GM12864 (cell line): Measurements from ENCODE around the gene SSTR5.

Experiments used
- DNase-seq: peaks from one replicate; pipeline ENCODE4 v3.0.0-alpha.2; 2011; ENCODE audit warnings: low read depth
- H3K4me3 ChIP-seq: 2 replicates; pipeline ENCODE4 v1.5.1; 2011; ENCODE audit warnings: mild to moderate bottlenecking, low read depth, low read length, control low read depth
- CTCF ChIP-seq: IDR thresholded peaks from 2 replicates; pipeline ENCODE4 v1.5.1; 2011; ENCODE audit warnings: low read depth, mild to moderate bottlenecking, moderate library complexity, low read length, control low read depth, inconsistent platforms; ENCODE audit errors: missing control alignments

The SSTR5 gene

DNA sequence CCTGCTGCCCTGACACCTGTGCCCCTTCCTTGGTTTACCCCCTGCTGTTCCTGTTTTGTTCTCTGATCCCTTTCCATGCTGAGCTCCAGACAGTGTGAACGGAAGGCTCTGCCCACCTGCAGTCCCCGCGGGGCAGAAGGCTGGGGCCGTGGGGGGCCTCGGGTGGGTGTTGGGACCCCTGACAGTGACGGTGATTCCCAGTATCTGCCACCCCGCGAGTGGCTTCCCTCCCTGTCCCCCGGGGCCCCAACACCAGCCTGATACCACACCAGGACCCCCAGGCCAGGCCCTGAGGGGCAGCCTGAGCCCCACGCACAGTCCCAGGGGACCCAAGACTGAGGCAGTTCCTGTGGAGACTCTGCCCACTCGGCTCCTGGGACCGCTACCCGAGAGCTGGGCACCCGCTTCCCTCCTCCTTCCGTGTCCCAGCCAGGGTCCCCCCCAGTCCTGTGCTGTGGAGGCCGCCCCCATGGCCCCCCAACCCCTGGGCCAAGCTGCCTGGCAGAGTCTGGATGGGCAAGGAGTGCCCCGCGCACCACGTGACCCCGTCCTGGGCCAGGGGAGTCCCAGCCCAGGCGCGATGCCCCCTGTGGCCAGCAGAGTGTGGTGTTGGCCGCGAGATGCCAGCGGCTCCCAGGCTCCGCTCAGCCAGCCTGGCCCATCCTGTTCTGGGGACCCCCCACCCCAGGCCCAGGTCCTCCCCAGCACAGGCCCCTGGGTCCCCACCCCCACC, 33.5 kb downstream of the SSTR5 start:
- H3K4me3 ChIP-seq = no peak overlapping the region
- TF ChIP-seq CTCF = peak; percentile 61
- DNase-seq = no peak

DNA sequence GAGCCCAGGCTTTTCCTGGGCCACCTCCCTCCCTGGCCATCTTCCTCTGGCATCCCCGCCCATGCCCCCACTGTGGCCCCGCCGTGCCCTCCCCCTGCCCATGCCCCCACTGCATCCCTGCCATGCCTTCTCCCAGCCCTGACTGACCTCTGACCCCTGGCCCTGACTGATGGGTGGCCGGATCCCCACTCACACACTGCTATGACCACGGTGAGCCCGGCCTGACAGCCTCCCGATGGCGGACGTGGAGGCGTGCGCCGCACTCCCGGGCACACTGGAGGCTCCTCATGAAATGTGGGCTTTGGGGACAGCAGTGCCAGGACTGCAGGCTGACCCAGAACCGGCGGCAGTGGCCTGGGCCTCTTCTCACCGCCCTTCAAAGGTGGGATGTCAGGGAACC, 34.1 kb downstream of the SSTR5 start:
- DNase-seq = no peak
- H3K4me3 ChIP-seq = no peak overlapping the region
- no peak for TF ChIP-seq CTCF

DNA sequence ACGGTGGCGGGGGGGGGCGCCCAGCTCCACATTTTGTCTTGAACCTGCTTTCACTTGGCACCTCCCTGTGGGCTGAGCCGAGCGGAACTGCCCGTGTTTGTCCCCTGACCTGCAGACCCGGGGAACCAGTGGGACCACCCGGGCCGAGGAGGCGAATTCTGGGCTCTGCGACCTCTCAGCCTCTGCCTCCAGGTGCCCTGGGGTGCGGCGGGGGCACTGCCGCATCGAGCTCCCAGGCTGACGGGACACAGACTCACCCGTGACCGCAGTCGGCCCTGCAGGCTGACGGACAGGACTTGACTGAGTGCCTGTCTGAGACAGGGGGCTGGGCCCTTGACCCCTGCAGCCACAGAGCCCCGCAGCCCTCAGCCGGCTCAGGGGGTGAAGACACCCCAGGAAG, 34.6 kb downstream of the SSTR5 start:
- no peak for TF ChIP-seq CTCF
- DNase-seq = no peak
- H3K4me3 ChIP-seq = no peak overlapping the region

DNA sequence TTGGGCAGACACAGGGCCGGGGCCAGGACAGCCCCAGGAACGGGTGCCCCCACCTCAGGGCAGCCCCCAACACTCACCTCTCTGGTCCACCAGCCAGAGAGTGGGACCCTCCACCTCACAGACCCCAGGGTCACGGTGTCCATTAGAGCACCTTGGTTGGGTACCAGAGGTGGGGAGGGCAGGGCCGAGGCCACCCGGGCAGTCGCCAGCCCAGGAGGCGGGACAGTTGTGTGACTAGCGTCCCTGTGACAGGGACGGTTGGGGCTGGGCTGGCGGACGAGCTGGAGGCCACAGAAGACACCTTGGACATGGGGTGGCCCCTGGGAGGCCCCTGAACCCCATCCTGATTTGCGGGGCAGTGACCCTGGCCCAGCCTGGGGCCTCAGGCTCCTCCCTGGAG, 35.2 kb downstream of the SSTR5 start:
- DNase-seq = no peak
- TF ChIP-seq CTCF = no peak

GRCh38 chr16:1108299-1109252, 36.0 kb downstream of the SSTR5 start:
- DNase-seq = no peak
- no peak overlapping the region for H3K4me3 ChIP-seq
- TF ChIP-seq CTCF = no peak

More for the DNA sequence above, 35.2 kb downstream of the SSTR5 start:
- no peak overlapping the region for H3K4me3 ChIP-seq

GRCh38 chr16:1109648-1110047, 37.1 kb downstream of the SSTR5 start:
- no peak overlapping the region for H3K4me3 ChIP-seq
- no peak for TF ChIP-seq CTCF
- DNase-seq = no peak
